ENCODE data around the gene HMGB4. TPM values are rescaled to one million over a fixed set of nuclear protein-coding genes. Genes with fewer than 3 reads are reported as not detected.

Gene HMGB4
- total and polyA plus RNA-seq, 7 experiments from 2014 or later = not detected

DNA sequence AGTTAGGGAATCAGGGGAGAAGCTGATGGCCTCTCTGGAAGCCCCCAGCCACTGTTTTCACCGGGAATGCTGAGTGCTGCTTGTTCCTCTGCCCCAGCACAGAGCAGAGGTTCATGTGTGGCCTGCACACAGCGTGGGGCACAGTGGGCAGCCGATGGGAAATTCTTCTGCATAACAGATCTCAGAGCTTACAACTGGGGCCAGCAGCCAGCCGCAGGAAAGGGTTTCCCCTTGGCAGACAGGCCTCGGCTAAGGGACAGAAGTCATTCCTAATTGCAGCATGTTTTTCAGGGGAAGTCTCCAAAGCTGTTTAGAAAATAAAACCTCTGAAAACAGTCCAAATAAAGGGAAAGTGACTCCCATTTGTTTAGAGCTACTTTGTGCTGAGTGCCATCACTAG, 22.6 kb downstream of the HMGB4 start:
- ATAC-seq (no peak), DNase-seq (no peak)
- Histone ChIP-seq H3K27me3 (ENCODE audit: control insufficient read depth in 2 of 2, insufficient read depth in 2 of 2, low read length in 2 of 2) (no peaks in the 10 kb centered on the region), H3K36me3 (ENCODE audit: control insufficient read depth in 2 of 3, insufficient read depth in 3 of 3, low read length in 3 of 3) (no peaks in the 10 kb centered on the region), H3K9me3 (ENCODE audit: control insufficient read depth in 2 of 3, low read length in 3 of 3) (no peaks in the 10 kb centered on the region), H3K27ac (ENCODE audit: low read depth, low read length) (no peak overlapping the region), H3K4me1 (ENCODE audit: control insufficient read depth in 2 of 2, insufficient read depth in 2 of 2, low read length in 2 of 2) (no peaks in the 10 kb centered on the region), H3K4me3 (ENCODE audit: low read length) (no peak overlapping the region)
- Mint-ChIP-seq H3K4me1 (no peaks in the 10 kb centered on the region), H3K27ac (no peak overlapping the region), H3K9me3 (peaks cover 0 to 6% (median 0%) of the 10 kb centered on the region in 11 donors), H3K4me3 (no peak overlapping the region), H3K27me3 (peaks cover 5 to 42% (median 35%) of the 10 kb centered on the region in 5 donors), H3K36me3 (no peaks in the 10 kb centered on the region)
- POLR2A ChIA-PET = no interaction called here
- CTCF ChIA-PET = no interaction called here
- intact Hi-C loops (cut with micrococcal nuclease) = no loop called here

GRCh38 chr1:33893147-33893830, 29.4 kb downstream of the HMGB4 start:
- H3K36me3 ChIP-seq (ENCODE audit: control insufficient read depth in 2 of 3, insufficient read depth in 3 of 3, low read length in 3 of 3) = no peaks in the 10 kb centered on the region
- DNase-seq = no peak
- no peaks in the 10 kb centered on the region for H3K9me3 ChIP-seq (ENCODE audit: control insufficient read depth in 2 of 3, low read length in 3 of 3)
- ChIA-PET CTCF (no interaction called here), POLR2A (no interaction called here)
- Mint-ChIP-seq H3K9me3 (peaks cover 0 to 6% (median 0%) of the 10 kb centered on the region in 11 donors), H3K27me3 (peaks cover 0 to 38% (median 12%) of the 10 kb centered on the region in 5 donors), H3K27ac (no peak overlapping the region), H3K4me1 (no peaks in the 10 kb centered on the region), H3K36me3 (no peaks in the 10 kb centered on the region), H3K4me3 (no peak overlapping the region)
- no peaks in the 10 kb centered on the region for H3K4me1 ChIP-seq (ENCODE audit: control insufficient read depth in 2 of 2, insufficient read depth in 2 of 2, low read length in 2 of 2)
- no peak for ATAC-seq
- H3K27ac ChIP-seq (ENCODE audit: low read depth, low read length) = no peak overlapping the region
- intact Hi-C loops (cut with micrococcal nuclease) = no loop called here
- H3K27me3 ChIP-seq (ENCODE audit: control insufficient read depth in 2 of 2, insufficient read depth in 2 of 2, low read length in 2 of 2) = no peaks in the 10 kb centered on the region
- no peak overlapping the region for H3K4me3 ChIP-seq (ENCODE audit: low read length)

GRCh38 chr1:33895396-33895795, 31.5 kb downstream of the HMGB4 start:
- ChIA-PET CTCF (no interaction called here), POLR2A (no interaction called here)
- Mint-ChIP-seq H3K27ac (no peak overlapping the region), H3K4me1 (no peaks in the 10 kb centered on the region), H3K9me3 (peaks cover 0 to 4% (median 0%) of the 10 kb centered on the region in 11 donors), H3K36me3 (no peaks in the 10 kb centered on the region), H3K4me3 (no peak overlapping the region), H3K27me3 (peaks cover 0 to 40% (median 12%) of the 10 kb centered on the region in 5 donors)
- no peaks in the 10 kb centered on the region for H3K4me1 ChIP-seq (ENCODE audit: control insufficient read depth in 2 of 2, insufficient read depth in 2 of 2, low read length in 2 of 2)
- no peak overlapping the region for H3K27ac ChIP-seq (ENCODE audit: low read depth, low read length)
- no peak overlapping the region for H3K4me3 ChIP-seq (ENCODE audit: low read length)
- ATAC-seq (no peak), DNase-seq (no peak)
- intact Hi-C loops (cut with micrococcal nuclease) = no loop called here
- H3K27me3 ChIP-seq (ENCODE audit: control insufficient read depth in 2 of 2, insufficient read depth in 2 of 2, low read length in 2 of 2) = no peaks in the 10 kb centered on the region
- H3K9me3 ChIP-seq (ENCODE audit: control insufficient read depth in 2 of 3, low read length in 3 of 3) = no peaks in the 10 kb centered on the region
- no peaks in the 10 kb centered on the region for H3K36me3 ChIP-seq (ENCODE audit: control insufficient read depth in 2 of 3, insufficient read depth in 3 of 3, low read length in 3 of 3)

- no peak for DNase-seq
- Histone ChIP-seq H3K4me3 (ENCODE audit: low read length) (no peak overlapping the region), H3K36me3 (ENCODE audit: control insufficient read depth in 2 of 3, insufficient read depth in 3 of 3, low read length in 3 of 3) (no peaks in the 10 kb centered on the region), H3K27ac (ENCODE audit: low read depth, low read length) (no peak overlapping the region), H3K9me3 (ENCODE audit: control insufficient read depth in 2 of 3, low read length in 3 of 3) (no peaks in the 10 kb centered on the region), H3K27me3 (ENCODE audit: control insufficient read depth in 2 of 2, insufficient read depth in 2 of 2, low read length in 2 of 2) (no peaks in the 10 kb centered on the region), H3K4me1 (ENCODE audit: control insufficient read depth in 2 of 2, insufficient read depth in 2 of 2, low read length in 2 of 2) (no peaks in the 10 kb centered on the region)
- H3K9me3 Mint-ChIP-seq = peaks cover 0 to 4% (median 0%) of the 10 kb centered on the region in 11 donors
- ChIA-PET CTCF (no interaction called here), POLR2A (no interaction called here)
- no peak overlapping the region for H3K4me3 Mint-ChIP-seq
- no peaks in the 10 kb centered on the region for H3K4me1 Mint-ChIP-seq
- no peak overlapping the region for H3K27ac Mint-ChIP-seq
- intact Hi-C loops (cut with micrococcal nuclease) = no loop called here
- no peaks in the 10 kb centered on the region for H3K36me3 Mint-ChIP-seq
- ATAC-seq = no peak
- H3K27me3 Mint-ChIP-seq = peaks cover 0 to 40% (median 16%) of the 10 kb centered on the region in 5 donors
Measured at GRCh38 chr1:33895976-33896375, 32.1 kb downstream of the HMGB4 start.

DNA sequence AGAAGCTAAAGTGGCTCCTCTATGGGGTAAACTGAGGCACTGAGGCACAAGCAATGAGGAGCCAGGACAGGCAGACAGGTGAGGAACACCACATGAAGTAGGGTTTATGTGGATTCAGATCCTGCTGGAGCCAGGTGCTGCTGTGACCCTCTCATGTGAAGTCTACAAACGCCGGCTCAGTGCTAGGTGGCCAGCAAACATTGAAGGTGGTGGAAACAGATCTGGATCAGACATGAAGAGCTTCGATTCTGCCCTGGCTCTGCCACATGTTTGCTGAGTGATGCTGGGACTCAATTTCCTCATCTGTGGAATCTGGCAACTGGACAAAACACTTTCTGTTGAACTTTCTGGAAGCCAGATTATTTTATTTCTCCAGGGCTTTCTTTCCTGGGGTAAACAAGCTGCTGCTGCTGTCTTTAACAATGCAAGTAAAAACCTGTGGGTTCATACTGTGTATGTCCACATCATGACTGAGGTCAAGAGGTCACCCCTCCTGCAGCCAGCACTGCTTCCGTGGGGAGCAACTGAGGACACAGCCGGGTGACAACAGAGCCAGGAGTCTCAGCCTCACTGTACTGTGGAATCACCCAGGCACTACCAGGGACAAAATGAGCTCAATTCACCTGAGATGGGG, 33.3 kb downstream of the HMGB4 start:
- H3K36me3 ChIP-seq (ENCODE audit: control insufficient read depth in 2 of 3, insufficient read depth in 3 of 3, low read length in 3 of 3) = no peaks in the 10 kb centered on the region
- no peaks in the 10 kb centered on the region for H3K27me3 ChIP-seq (ENCODE audit: control insufficient read depth in 2 of 2, insufficient read depth in 2 of 2, low read length in 2 of 2)
- H3K4me1 ChIP-seq (ENCODE audit: control insufficient read depth in 2 of 2, insufficient read depth in 2 of 2, low read length in 2 of 2) = no peaks in the 10 kb centered on the region
- H3K4me3 Mint-ChIP-seq = no peak overlapping the region
- no peak for ATAC-seq
- no peaks in the 10 kb centered on the region for H3K36me3 Mint-ChIP-seq
- no peak overlapping the region for H3K27ac Mint-ChIP-seq
- ChIA-PET CTCF (no interaction called here), POLR2A (interaction anchor here (0.6 kb wide), 1 partner anchor 166 kb away, joined by 4 read pairs; no protein-coding TSS in a partner anchor)
- intact Hi-C loops (cut with micrococcal nuclease) = no loop called here
- H3K4me1 Mint-ChIP-seq = no peaks in the 10 kb centered on the region
- DNase-seq = no peak
- H3K9me3 Mint-ChIP-seq = peaks cover 0 to 4% (median 0%) of the 10 kb centered on the region in 11 donors
- H3K27ac ChIP-seq (ENCODE audit: low read depth, low read length) = no peak overlapping the region
- H3K9me3 ChIP-seq (ENCODE audit: control insufficient read depth in 2 of 3, low read length in 3 of 3) = no peaks in the 10 kb centered on the region
- H3K27me3 Mint-ChIP-seq = peaks cover 0 to 42% (median 16%) of the 10 kb centered on the region in 5 donors
- H3K4me3 ChIP-seq (ENCODE audit: low read length) = no peak overlapping the region

DNA sequence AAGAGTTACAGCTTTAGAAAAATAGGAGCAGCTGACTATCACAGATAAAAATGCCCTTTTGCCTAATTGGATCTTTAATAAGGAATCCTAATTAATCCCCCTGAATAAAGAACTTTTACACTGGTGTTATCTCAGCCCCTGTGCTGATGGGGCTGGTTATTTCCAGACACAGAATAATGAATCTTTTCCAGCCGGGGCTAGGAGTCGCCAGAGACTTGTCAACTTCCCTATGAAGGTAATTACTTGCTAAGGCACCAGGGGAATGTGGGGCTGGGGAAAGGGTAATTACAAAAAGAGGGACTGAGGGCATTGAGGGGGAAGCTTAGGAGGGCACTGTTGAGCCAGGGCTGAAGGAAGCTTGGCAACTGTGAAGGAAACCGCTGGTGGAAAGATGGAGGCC, 34.5 kb downstream of the HMGB4 start:
- no peaks in the 10 kb centered on the region for H3K36me3 Mint-ChIP-seq
- no peak overlapping the region for H3K27ac Mint-ChIP-seq
- H3K27me3 Mint-ChIP-seq = peaks cover under 1 to 48% (median 11%) of the 10 kb centered on the region in 5 donors
- Histone ChIP-seq H3K27me3 (ENCODE audit: control insufficient read depth in 2 of 2, insufficient read depth in 2 of 2, low read length in 2 of 2) (no peaks in the 10 kb centered on the region), H3K4me3 (ENCODE audit: low read length) (no peak overlapping the region), H3K36me3 (ENCODE audit: control insufficient read depth in 2 of 3, insufficient read depth in 3 of 3, low read length in 3 of 3) (no peaks in the 10 kb centered on the region), H3K4me1 (ENCODE audit: control insufficient read depth in 2 of 2, insufficient read depth in 2 of 2, low read length in 2 of 2) (no peaks in the 10 kb centered on the region), H3K27ac (ENCODE audit: low read depth, low read length) (no peak overlapping the region), H3K9me3 (ENCODE audit: control insufficient read depth in 2 of 3, low read length in 3 of 3) (no peaks in the 10 kb centered on the region)
- H3K9me3 Mint-ChIP-seq = peaks cover 0 to 4% (median 0%) of the 10 kb centered on the region in 11 donors
- no peak overlapping the region for H3K4me3 Mint-ChIP-seq
- ChIA-PET CTCF (no interaction called here), POLR2A (no interaction called here)
- DNase-seq (no peak), ATAC-seq (no peak)
- no peaks in the 10 kb centered on the region for H3K4me1 Mint-ChIP-seq
- intact Hi-C loops (cut with micrococcal nuclease) = no loop called here

DNA sequence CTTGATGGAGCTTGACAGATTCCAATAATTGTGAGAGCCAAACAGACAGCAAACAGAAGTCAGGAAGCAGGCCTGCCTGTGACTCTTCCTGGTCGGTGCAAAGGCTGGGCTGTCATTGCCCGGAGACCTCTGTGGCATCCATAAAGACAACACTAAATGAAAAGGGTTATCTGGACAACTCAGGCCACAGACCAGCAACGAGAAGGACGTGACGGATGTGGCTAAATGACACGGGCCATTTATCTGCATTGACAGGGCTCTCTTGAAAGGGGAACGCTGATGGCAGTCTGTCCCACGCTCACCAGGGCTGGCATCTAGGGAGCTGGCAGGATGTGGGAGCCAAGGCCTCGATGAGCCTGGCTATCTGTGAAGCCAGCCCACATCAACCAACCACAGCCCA, 35.0 kb downstream of the HMGB4 start:
- no peaks in the 10 kb centered on the region for H3K4me1 Mint-ChIP-seq
- no peak overlapping the region for H3K27ac Mint-ChIP-seq
- POLR2A ChIA-PET = no interaction called here
- Histone ChIP-seq H3K4me3 (ENCODE audit: low read length) (no peak overlapping the region), H3K36me3 (ENCODE audit: control insufficient read depth in 2 of 3, insufficient read depth in 3 of 3, low read length in 3 of 3) (no peaks in the 10 kb centered on the region), H3K27ac (ENCODE audit: low read depth, low read length) (no peak overlapping the region), H3K27me3 (ENCODE audit: control insufficient read depth in 2 of 2, insufficient read depth in 2 of 2, low read length in 2 of 2) (no peaks in the 10 kb centered on the region), H3K9me3 (ENCODE audit: control insufficient read depth in 2 of 3, low read length in 3 of 3) (no peaks in the 10 kb centered on the region), H3K4me1 (ENCODE audit: control insufficient read depth in 2 of 2, insufficient read depth in 2 of 2, low read length in 2 of 2) (no peaks in the 10 kb centered on the region)
- H3K4me3 Mint-ChIP-seq = no peak overlapping the region
- no peaks in the 10 kb centered on the region for H3K36me3 Mint-ChIP-seq
- CTCF ChIA-PET = no interaction called here
- DNase-seq (no peak), ATAC-seq (no peak)
- peaks cover 3 to 49% (median 11%) of the 10 kb centered on the region in 5 donors for H3K27me3 Mint-ChIP-seq
- peaks cover 0 to 4% (median 0%) of the 10 kb centered on the region in 11 donors for H3K9me3 Mint-ChIP-seq
- intact Hi-C loops (cut with micrococcal nuclease) = no loop called here

Measured in naive thymus-derived CD4-positive, alpha-beta T cell (primary cell).